Stimulated activated CD8-positive, alpha-beta memory T cell treated with anti-CD3 and anti-CD28 coated beads, Interleukin-15, amount 100 ng/mL, for 4 hours (primary cell): Measurements from ENCODE around the gene EEPD1.

Experiments used
- DNase-seq, 2 donors: peaks; one replicate each; pipeline ENCODE4 v3.0.0-alpha.2; 2020; ENCODE audit warnings: low read depth in 2 of 2

EEPD1 gene

GRCh38 chr7:36279200-36279925 lies 126.3 kb downstream of the EEPD1 start:
- DNase-seq: no peak

GRCh38 chr7:36279926-36280315 lies 126.9 kb downstream of the EEPD1 start:
- no peak for DNase-seq

GRCh38 chr7:36280840-36281812 lies 128.1 kb downstream of the EEPD1 start:
- no peak for DNase-seq

- DNase-seq: no peak
These were observed 129.1 kb downstream of the EEPD1 start for GRCh38 chr7:36281945-36282717.

- DNase-seq: no peak
These were observed 130.1 kb downstream of the EEPD1 start for GRCh38 chr7:36283181-36283580.

- DNase-seq: no peak
These were observed 130.7 kb downstream of the EEPD1 start for GRCh38 chr7:36283711-36284130.

- no peak for DNase-seq
These were observed 131.5 kb downstream of the EEPD1 start for GRCh38 chr7:36284456-36285090.

- DNase-seq: no peak
These were observed 132.2 kb downstream of the EEPD1 start for GRCh38 chr7:36285276-36285675.

- peak in 1 of 2 donors; percentile 25 for DNase-seq
These were observed 133.2 kb downstream of the EEPD1 start for GRCh38 chr7:36286226-36286625.

GRCh38 chr7:36286688-36287087 lies 133.6 kb downstream of the EEPD1 start:
- no peak for DNase-seq

- DNase-seq: no peak
These were observed 134.6 kb downstream of the EEPD1 start for GRCh38 chr7:36287371-36288241.

GRCh38 chr7:36288501-36288900 lies 135.4 kb downstream of the EEPD1 start:
- DNase-seq: no peak

- DNase-seq: no peak
These were observed 137.0 kb downstream of the EEPD1 start for GRCh38 chr7:36289833-36290661.

GRCh38 chr7:36291387-36292316 lies 138.6 kb downstream of the EEPD1 start:
- DNase-seq: peak; percentile 33 to 43

- DNase-seq: no peak
These were observed 142.0 kb downstream of the EEPD1 start for GRCh38 chr7:36295090-36295489.

- DNase-seq: no peak
These were observed 143.2 kb downstream of the EEPD1 start for GRCh38 chr7:36296284-36296683.

- DNase-seq: no peak
These were observed 144.4 kb downstream of the EEPD1 start for GRCh38 chr7:36297364-36298009.

GRCh38 chr7:36298106-36298505 lies 145.1 kb downstream of the EEPD1 start:
- no peak for DNase-seq
